Mesenteric fat pad (tissue), 1 donor: ENCODE measurements around the gene OSBPL8. TPM values are rescaled to one million over a fixed set of nuclear protein-coding genes. Genes with fewer than 3 reads are reported as not detected.

ENCODE experiments used
- DNase-seq: peaks from one replicate; pipeline ENCODE4 v3.0.0-alpha.2; 2020; ENCODE audit warnings: low spot score
- total RNA-seq: library from RNA; stranded (reverse); fragmentation: NEBNext Ultra II Directional; extraction: Animal tissue kit (Norgen Biotek cat#: 25700); gene quantifications from one replicate; pipeline ENCODE4 v1.2.1, GENCODE V29; 2021
- donor health status: DM: yes; HTN: yes; CAD: no.

Gene OSBPL8
- total RNA-seq, 1 donor from 2014 or later, result 121 TPM

- no peak for DNase-seq
Measured at GRCh38 chr12:76555797-76556196, 3.8 kb downstream of the OSBPL8 start.

- DNase-seq, result no peak
Measured at GRCh38 chr12:76555231-76555767, 4.3 kb downstream of the OSBPL8 start.

DNA sequence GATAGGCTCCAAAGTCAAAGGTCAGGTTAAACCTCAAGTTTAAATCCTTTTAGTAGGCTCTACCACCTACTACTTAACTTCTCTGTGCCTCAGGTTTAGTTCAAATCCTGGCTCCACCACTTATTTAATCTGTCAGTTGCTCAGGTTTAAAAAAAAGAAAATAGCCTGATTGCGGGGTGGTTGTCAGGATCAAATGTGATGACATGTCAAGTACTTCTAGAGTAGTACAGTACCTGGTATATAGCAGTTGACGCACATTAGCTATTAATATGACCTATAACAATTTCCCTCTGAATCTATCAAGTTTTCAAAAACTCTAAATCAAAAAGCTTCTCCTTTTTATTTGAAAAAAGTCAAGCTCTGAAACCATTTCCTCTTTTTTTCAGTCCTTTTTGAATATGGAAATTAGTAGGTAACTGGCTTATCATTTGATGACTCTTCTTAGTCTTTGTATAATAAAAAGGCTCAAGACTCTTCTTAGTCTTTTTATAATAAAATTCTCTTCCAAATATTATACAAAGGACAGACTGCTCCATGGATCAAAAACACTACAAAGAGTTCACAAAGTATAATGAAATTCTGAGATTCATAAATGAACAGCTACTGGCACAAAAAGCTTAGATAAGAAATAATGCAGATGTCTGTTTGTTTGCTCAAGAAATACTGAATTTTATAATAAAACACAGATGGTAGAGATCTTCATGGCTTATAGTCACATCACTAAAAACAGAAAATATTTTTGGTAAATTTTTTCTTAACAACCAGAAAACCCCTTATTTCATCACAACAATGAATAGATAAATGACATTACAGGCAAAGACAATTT lies 5.0 kb downstream of the OSBPL8 start:
- no peak for DNase-seq

DNA sequence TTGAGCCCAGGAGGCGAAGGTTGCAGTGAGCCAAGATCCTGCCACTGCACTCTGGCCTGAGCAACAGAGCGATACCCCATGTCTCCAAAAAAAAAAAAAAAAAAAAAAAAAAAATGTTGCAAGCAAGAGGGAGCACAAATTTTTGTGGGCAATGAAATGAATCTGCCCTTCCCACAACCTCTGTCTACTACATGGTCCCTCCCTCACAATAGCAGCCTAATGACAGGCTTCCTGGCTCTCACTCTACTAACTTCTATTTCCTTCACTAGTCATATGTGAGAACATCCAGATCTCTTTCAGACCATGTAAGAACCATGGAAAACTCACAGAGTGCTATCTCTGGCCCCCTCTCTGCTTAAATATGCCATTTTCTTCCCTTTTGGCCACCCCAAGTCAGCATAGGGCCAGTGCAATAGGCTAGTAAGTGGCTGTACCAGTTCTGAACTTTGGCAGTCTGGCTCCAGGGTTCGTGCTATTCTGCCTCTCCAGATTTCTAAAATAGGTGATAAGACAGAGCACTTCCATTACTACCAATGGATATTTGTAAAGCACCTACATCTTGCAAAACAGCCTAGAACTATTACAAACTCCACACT lies 7.1 kb downstream of the OSBPL8 start:
- DNase-seq, result no peak

GRCh38 chr12:76551482-76551888 lies 8.1 kb downstream of the OSBPL8 start:
- DNase-seq, result no peak

- DNase-seq, result no peak
Measured at GRCh38 chr12:76549131-76549530, 10.4 kb downstream of the OSBPL8 start.

GRCh38 chr12:76548222-76548837 lies 11.2 kb downstream of the OSBPL8 start:
- DNase-seq, result no peak

DNA sequence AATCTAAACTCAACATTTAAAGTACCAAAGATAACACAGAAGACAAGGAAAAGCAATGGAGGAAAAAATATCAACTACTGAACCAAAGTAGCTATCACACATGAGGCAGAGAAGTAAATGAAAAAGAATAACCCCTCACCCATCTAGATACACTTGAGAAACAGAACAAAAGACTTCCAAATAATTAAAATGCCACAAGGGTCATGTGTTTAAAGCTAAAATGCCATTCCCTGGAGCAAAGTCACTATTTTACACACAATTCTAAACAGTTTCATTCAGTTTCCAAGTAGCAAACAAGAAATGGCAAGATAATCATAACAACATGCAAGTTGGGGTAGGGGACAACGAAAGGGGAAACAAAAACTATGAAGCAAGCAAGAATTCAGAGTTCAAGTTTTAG lies 12.0 kb downstream of the OSBPL8 start:
- DNase-seq, result no peak

DNA sequence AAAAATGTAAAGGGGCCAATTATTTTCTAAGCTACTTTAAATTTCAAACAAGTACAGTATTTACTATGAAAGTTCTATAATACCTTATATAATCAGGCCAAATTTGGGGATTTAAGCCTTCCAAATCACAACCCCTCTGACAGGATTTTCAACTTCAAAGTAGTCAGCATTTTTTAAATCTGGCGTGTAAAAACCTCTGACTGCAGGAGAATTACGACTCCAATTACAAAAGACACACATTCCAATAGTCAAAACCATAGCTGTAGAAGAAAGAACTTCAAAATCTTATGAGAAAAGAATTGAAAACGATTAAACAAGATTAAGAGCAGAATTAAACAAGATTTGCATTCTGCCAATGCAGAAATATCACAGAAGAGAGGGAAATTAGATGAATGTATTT lies 12.7 kb downstream of the OSBPL8 start:
- no peak for DNase-seq

DNA sequence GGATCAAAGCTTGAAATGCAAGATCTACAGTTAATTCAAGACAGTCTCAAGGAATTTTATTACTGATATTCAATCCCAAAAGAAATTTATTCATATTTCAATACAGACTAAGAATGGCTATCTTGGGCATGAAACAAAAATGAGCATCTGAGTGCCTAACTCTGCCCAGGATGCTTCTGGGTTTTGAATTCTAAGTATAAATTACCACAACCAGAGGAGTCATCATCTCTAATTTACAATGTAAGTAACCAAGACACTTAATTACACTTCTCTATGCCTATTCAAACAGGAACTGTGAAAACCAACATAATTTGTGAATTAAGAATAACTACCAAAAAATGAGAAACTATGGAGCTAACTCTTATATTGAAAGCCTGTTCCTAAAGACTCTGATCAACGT lies 14.1 kb downstream of the OSBPL8 start:
- no peak for DNase-seq

- DNase-seq, result no peak
Measured at GRCh38 chr12:76544601-76545261, 14.8 kb downstream of the OSBPL8 start.

- DNase-seq, result no peak
Measured at GRCh38 chr12:76543813-76544347, 15.7 kb downstream of the OSBPL8 start.

GRCh38 chr12:76542908-76543307 lies 16.7 kb downstream of the OSBPL8 start:
- DNase-seq, result no peak

GRCh38 chr12:76539727-76540126 lies 19.8 kb downstream of the OSBPL8 start:
- no peak for DNase-seq

GRCh38 chr12:76537923-76538322 lies 21.6 kb downstream of the OSBPL8 start:
- DNase-seq, result no peak

GRCh38 chr12:76536546-76536945 lies 23.0 kb downstream of the OSBPL8 start:
- no peak for DNase-seq

GRCh38 chr12:76535170-76535569 lies 24.4 kb downstream of the OSBPL8 start:
- no peak for DNase-seq

DNA sequence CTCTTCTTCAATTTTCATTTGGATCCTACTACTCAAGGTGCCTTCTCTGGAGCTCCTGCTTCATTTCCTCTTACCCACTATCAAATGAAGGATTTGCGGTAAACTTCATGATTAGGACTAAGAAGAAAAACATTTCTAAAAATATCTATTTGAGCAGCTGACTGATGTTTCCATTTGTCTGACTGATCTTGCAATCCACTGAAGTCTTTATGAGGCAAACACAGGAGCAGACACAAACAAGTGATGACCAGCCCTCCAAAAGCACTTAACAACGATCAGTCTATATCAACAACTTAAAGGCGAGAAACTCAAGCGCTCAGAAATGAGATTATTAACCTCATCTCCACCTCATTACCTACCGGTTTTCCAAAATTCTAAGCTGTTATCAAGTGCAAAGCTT lies 26.2 kb downstream of the OSBPL8 start:
- no peak for DNase-seq

GRCh38 chr12:76532520-76532919 lies 27.1 kb downstream of the OSBPL8 start:
- no peak for DNase-seq

- DNase-seq, result no peak
Measured at GRCh38 chr12:76531056-76531455, 28.5 kb downstream of the OSBPL8 start.

DNA sequence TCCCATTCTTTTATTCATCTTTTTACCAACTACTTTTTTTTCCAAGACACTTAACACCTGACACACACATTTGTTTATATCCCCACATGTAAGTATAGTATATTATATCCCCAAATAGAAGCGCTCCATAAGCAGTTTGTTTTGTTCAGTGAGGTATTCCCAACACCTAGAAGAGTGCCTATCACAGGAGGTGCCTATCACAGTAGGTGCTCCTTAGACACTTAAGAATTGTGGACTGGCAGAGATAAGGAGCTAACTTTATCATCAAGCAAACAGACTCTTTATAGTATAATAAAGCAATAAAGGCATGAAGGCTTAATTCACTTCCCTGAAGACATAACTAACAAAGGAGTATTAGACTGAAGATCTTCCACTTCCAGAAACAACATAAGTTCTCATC lies 29.1 kb downstream of the OSBPL8 start:
- no peak for DNase-seq
